ENCODE results near the gene ABCG5.

ABCG5 gene

GRCh38 chr2:43803113-43803512, 35.5 kb downstream of the ABCG5 start:
- DNase-seq, result no peak

GRCh38 chr2:43802135-43802534, 36.5 kb downstream of the ABCG5 start:
- DNase-seq, result no peak

- DNase-seq, result no peak
These were observed 37.7 kb downstream of the ABCG5 start for GRCh38 chr2:43800894-43801293.

GRCh38 chr2:43798300-43798699, 40.3 kb downstream of the ABCG5 start:
- DNase-seq, result no peak

- no peak for DNase-seq
These were observed 42.4 kb downstream of the ABCG5 start for GRCh38 chr2:43796206-43796605.

GRCh38 chr2:43794956-43795355, 43.7 kb downstream of the ABCG5 start:
- DNase-seq, result no peak

- no peak for DNase-seq
These were observed 46.0 kb downstream of the ABCG5 start for GRCh38 chr2:43792653-43793052.

- DNase-seq, result no peak
These were observed 47.4 kb downstream of the ABCG5 start for GRCh38 chr2:43791035-43791765.

GRCh38 chr2:43790147-43790546, 48.5 kb downstream of the ABCG5 start:
- DNase-seq, result no peak

- no peak for DNase-seq
These were observed 50.0 kb downstream of the ABCG5 start for GRCh38 chr2:43788646-43789045.

- DNase-seq, result no peak
These were observed 50.7 kb downstream of the ABCG5 start for GRCh38 chr2:43787895-43788294.

GRCh38 chr2:43778233-43778632, 60.4 kb downstream of the ABCG5 start:
- no peak for DNase-seq

GRCh38 chr2:43777306-43777926, 61.2 kb downstream of the ABCG5 start:
- no peak for DNase-seq

- DNase-seq, result no peak
These were observed 62.3 kb downstream of the ABCG5 start for GRCh38 chr2:43776324-43776723.

GRCh38 chr2:43774617-43775016, 64.0 kb downstream of the ABCG5 start:
- no peak for DNase-seq

- peak; percentile 71 for DNase-seq
These were observed 64.6 kb downstream of the ABCG5 start, which contains the start of gene DYNC2LI1 for GRCh38 chr2:43773876-43774613. TSS of gene DYNC2LI1 (plus strand) at chr2:43774039. CDS start at chr2:43774139, 100 bp downstream.

- no peak for DNase-seq
These were observed 72.6 kb downstream of the ABCG5 start for GRCh38 chr2:43766006-43766405.

GRCh38 chr2:43764086-43764705, 74.4 kb downstream of the ABCG5 start:
- DNase-seq, result no peak

- no peak for DNase-seq
These were observed 75.5 kb downstream of the ABCG5 start for GRCh38 chr2:43763091-43763490.

All from central memory CD4-positive, alpha-beta T cell (primary cell).